PC-3 (cell line): ENCODE measurements around the gene FRMPD1.

Experiments used
- CTCF ChIP-seq: fragments of 300-600 bp; sonication (generic); conservative IDR thresholded peaks from 2 replicates; pipeline ENCODE4 v1.5.1; 2017; ENCODE audit warnings: antibody characterized with exemption, low read depth, mild to moderate bottlenecking, low read length
- EZH2 ChIP-seq: fragments of 300-600 bp; sonication (generic); IDR thresholded peaks from one replicate; pipeline ENCODE4 v1.6.1; 2017; ENCODE audit warnings: antibody characterized with exemption, mild to moderate bottlenecking, low read length; ENCODE audit not compliant: unreplicated experiment
- EZH2phosphoT487 ChIP-seq: fragments of 300-600 bp; sonication (generic); IDR thresholded peaks from 2 replicates; pipeline ENCODE4 v1.6.1; 2018; ENCODE audit warnings: mild to moderate bottlenecking, antibody characterized with exemption, low read length, borderline replicate concordance

DNA sequence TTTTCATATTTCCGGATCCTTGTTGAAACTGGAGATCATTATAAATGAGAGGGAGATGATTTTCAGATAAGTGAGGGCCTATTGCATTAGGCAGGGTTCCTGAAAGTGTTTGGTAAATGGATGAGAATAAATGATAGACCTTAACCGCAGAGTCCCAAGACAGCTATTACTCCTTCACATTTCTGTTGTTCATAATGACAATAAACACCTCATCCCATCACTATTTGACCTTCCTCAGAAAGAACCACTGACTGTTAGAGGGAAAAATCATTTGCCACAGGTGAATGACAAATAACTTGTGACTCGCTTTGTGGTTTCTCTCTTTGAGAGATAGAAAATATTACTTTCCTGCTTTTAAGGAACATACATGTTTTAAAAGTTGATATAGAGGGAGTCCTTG, 55.5 kb downstream of the FRMPD1 start:
- TF ChIP-seq CTCF (no peak), EZH2phosphoT487 (no peak), EZH2 (no peak)
